Measurements from ENCODE around the gene HS6ST2. TPM values are rescaled to one million over a fixed set of nuclear protein-coding genes. Genes with fewer than 3 reads are reported as not detected.

HS6ST2 gene
- total and polyA plus RNA-seq, 12 donors, result 0.13 to 1.2 (median 0.26) TPM; not detected in 3

DNA sequence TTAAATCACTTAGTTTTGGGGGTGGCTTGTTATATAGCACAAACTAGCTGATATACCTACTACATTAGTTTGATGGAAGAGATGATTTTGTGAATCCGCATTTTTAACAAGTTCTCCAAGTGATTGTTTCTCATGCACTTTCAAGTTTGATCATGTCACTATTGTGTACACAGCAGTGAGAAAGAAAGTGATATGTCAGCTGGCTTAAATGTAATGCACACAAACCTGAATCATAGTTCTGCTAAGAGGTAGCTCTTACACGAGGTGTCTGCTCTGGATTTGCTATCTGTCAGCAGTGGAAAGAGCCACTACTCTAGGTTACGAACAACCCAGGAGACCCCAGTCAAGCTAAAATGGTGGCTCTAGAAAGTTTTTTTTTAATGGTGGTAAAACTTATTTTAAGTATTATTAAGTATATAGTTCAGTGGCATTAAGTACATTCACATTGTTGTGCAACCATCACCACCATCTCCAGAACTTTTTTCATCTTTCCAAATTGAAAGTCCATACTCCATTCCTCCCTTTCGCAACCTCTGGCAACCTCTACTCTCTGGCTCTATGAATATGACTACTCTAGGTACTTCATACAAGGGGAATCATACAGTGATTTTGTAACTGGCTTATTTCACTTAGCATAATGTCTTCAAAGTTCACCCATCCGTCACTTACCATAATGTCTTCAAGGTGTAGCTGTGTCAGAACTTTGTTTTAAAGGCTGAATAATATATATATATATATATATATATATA is 147.3 kb downstream of the HS6ST2 start:
- Histone ChIP-seq H3K4me1 (no peaks in the 10 kb centered on the region), H3K27ac (no peak overlapping the region), H3K36me3 (no peaks in the 10 kb centered on the region), H3K9me3 (no peaks in the 10 kb centered on the region), H3K27me3 (peaks cover 0 to 41% (median 0%) of the 10 kb centered on the region in 7 donors), H3K4me3 (no peak overlapping the region)
- intact Hi-C loops (cut with DNase I), result no loop called here
- 94 to 95% methylated on average over 5 of the region's 5 CpGs for WGBS, 2 donors
- DNase-seq (no peak), ATAC-seq (no peak)
- TF ChIP-seq, protein P1, sequence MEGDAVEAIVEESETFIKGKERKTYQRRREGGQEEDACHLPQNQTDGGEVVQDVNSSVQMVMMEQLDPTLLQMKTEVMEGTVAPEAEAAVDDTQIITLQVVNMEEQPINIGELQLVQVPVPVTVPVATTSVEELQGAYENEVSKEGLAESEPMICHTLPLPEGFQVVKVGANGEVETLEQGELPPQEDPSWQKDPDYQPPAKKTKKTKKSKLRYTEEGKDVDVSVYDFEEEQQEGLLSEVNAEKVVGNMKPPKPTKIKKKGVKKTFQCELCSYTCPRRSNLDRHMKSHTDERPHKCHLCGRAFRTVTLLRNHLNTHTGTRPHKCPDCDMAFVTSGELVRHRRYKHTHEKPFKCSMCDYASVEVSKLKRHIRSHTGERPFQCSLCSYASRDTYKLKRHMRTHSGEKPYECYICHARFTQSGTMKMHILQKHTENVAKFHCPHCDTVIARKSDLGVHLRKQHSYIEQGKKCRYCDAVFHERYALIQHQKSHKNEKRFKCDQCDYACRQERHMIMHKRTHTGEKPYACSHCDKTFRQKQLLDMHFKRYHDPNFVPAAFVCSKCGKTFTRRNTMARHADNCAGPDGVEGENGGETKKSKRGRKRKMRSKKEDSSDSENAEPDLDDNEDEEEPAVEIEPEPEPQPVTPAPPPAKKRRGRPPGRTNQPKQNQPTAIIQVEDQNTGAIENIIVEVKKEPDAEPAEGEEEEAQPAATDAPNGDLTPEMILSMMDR (IDR thresholded peaks at IDR 0.05), result no peak

- Histone ChIP-seq H3K4me3 (no peak overlapping the region), H3K4me1 (no peaks in the 10 kb centered on the region), H3K27me3 (peaks cover 0 to 42% (median 0%) of the 10 kb centered on the region in 7 donors), H3K36me3 (no peaks in the 10 kb centered on the region), H3K27ac (no peak overlapping the region), H3K9me3 (no peaks in the 10 kb centered on the region)
- DNase-seq (no peak), ATAC-seq (no peak)
- 61 to 84% methylated on average over 3 of the region's 3 CpGs for WGBS, 2 donors
- intact Hi-C loops (cut with DNase I), result no loop called here
- TF ChIP-seq, protein P1 (IDR thresholded peaks at IDR 0.05), result no peak
These were observed 147.9 kb downstream of the HS6ST2 start for GRCh38 chrX:132810488-132810887.

- H3K36me3 ChIP-seq, result no peaks in the 10 kb centered on the region
- no peak overlapping the region for H3K4me3 ChIP-seq
- no peaks in the 10 kb centered on the region for H3K9me3 ChIP-seq
- no peak for ATAC-seq
- peaks cover 0 to 36% (median 0%) of the 10 kb centered on the region in 7 donors for H3K27me3 ChIP-seq
- no peak for DNase-seq
- intact Hi-C loops (cut with DNase I), result no loop called here
- WGBS, 2 donors, result 50 to 51% methylated on average over 2 of the region's 2 CpGs
- TF ChIP-seq, protein P1 (IDR thresholded peaks at IDR 0.05), result no peak
- H3K27ac ChIP-seq, result no peak overlapping the region
- no peaks in the 10 kb centered on the region for H3K4me1 ChIP-seq
These were observed 148.8 kb downstream of the HS6ST2 start for GRCh38 chrX:132809581-132809980.

DNA sequence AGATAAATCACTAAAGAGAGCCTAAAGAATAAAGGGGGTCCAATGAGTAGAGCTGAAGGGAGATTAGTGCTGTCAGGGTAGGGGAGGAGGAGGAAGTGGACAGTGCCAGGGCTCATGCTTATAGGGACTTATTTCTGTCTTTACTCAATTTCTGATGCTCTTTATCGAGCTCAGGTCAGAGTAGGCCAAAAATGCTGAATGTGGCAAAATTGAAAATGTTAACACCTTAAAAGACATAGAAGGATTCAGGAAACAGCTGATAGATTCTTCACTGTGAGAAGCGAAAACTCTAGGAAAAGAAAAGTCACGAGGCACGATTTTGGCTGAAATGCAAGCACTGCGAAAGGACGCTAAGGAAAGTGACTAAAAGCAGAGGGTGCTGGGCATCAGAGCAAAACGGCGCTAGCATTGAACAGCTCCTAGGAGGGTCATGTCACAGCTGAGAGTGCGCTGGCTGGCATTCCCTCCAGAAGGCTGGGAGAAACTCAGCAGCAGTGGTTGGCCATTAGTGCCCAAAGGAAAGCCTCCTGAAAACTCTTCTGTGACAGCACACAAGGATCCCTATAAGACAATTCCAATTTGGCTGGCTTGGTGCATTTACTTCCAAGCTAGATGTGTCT is 150.9 kb downstream of the HS6ST2 start:
- TF ChIP-seq, protein P1 (IDR thresholded peaks at IDR 0.05), result no peak
- Histone ChIP-seq H3K4me3 (no peak overlapping the region), H3K9me3 (no peaks in the 10 kb centered on the region), H3K27me3 (peaks cover 0 to 28% (median 0%) of the 10 kb centered on the region in 7 donors), H3K4me1 (no peaks in the 10 kb centered on the region), H3K27ac (no peak overlapping the region), H3K36me3 (no peaks in the 10 kb centered on the region)
- no peak for ATAC-seq
- intact Hi-C loops (cut with DNase I), result no loop called here
- WGBS, 2 donors, result 83 to 88% methylated on average over 9 of the region's 9 CpGs
- DNase-seq, result no peak
